Measurements from ENCODE around the gene MCAT.

MCAT gene

GRCh38 chr22:43133401-43133800 is 9.8 kb downstream of the MCAT start:
- no peak overlapping the region for H3K4me3 ChIP-seq (ENCODE audit: low read depth, low read length)
- TF ChIP-seq CTCF (IDR thresholded peaks at IDR 0.05; ENCODE audit: borderline replicate concordance, insufficient read depth, low read depth, low read length) = no peak

GRCh38 chr22:43131773-43132501 is 11.3 kb downstream of the MCAT start:
- TF ChIP-seq CTCF (IDR thresholded peaks at IDR 0.05; ENCODE audit: borderline replicate concordance, insufficient read depth, low read depth, low read length) = no peak
- no peak overlapping the region for H3K4me3 ChIP-seq (ENCODE audit: low read depth, low read length)

GRCh38 chr22:43129426-43130425 is 13.5 kb downstream of the MCAT start:
- no peak overlapping the region for H3K4me3 ChIP-seq (ENCODE audit: low read depth, low read length)
- TF ChIP-seq CTCF (IDR thresholded peaks at IDR 0.05; ENCODE audit: borderline replicate concordance, insufficient read depth, low read depth, low read length) = no peak

GRCh38 chr22:43128928-43129424 is 14.2 kb downstream of the MCAT start:
- H3K4me3 ChIP-seq (ENCODE audit: low read depth, low read length) = no peak overlapping the region
- TF ChIP-seq CTCF (IDR thresholded peaks at IDR 0.05; ENCODE audit: borderline replicate concordance, insufficient read depth, low read depth, low read length) = no peak

GRCh38 chr22:43128116-43128515 is 15.1 kb downstream of the MCAT start:
- no peak overlapping the region for H3K4me3 ChIP-seq (ENCODE audit: low read depth, low read length)
- TF ChIP-seq CTCF (IDR thresholded peaks at IDR 0.05; ENCODE audit: borderline replicate concordance, insufficient read depth, low read depth, low read length) = no peak

GRCh38 chr22:43127166-43127908 is 15.9 kb downstream of the MCAT start:
- no peak for TF ChIP-seq CTCF (IDR thresholded peaks at IDR 0.05; ENCODE audit: borderline replicate concordance, insufficient read depth, low read depth, low read length)

More at GRCh38 chr22:43127166-43127908, 15.9 kb downstream of the MCAT start:
- no peak overlapping the region for H3K4me3 ChIP-seq (ENCODE audit: low read depth, low read length)
